Gastrocnemius medialis (tissue), 4 donors: ENCODE data around the gene IGSF21.

ENCODE experiments used
- CTCF ChIP-seq, 5 experiments: fragments of 450-650 bp in 3 of 5; fragments of 200-600 bp in 2 of 5; sonication (generic) in 2 of 5; IDR thresholded peaks in 4 of 5; conservative IDR thresholded peaks in 1 of 5; 1 replicate in 4 of 5; 2 replicates in 1 of 5; pipeline ENCODE4 v1.5.1; 2016 to 2019; ENCODE audit warnings: antibody characterized with exemption in 5 of 5, mild to moderate bottlenecking in 3 of 5, moderate library complexity in 3 of 5
- POLR2A ChIP-seq, 2 donors: fragments of 450-650 bp; IDR thresholded peaks; one replicate each; pipeline ENCODE4 v1.6.1; 2017; ENCODE audit warnings: antibody characterized with exemption in 2 of 2, mild to moderate bottlenecking in 2 of 2, moderate library complexity in 2 of 2

- TF ChIP-seq CTCF (IDR thresholded peaks at IDR 0.05 in 4 of 5, conservative IDR thresholded peaks at IDR 0.05 in 1 of 5) (no peak), POLR2A (IDR thresholded peaks at IDR 0.05) (no peak)
Measured at GRCh38 chr1:18387307-18387706, 279.7 kb downstream of the IGSF21 start.
